Heart left ventricle (tissue), 16 donors: ENCODE measurements around the gene ATP1A1. TPM values are rescaled to one million over a fixed set of nuclear protein-coding genes. Genes with fewer than 3 reads are reported as not detected.

Experiments used
- ATAC-seq, 4 donors: fragments of 200-7000 bp; cut with Tn5 transposase; one replicate each; pipeline ENCODE4 v1.9.1; 2020 to 2022; ENCODE audit warnings: moderate library complexity in 4 of 4, mild to moderate bottlenecking in 3 of 4, moderate number of reproducible peaks in 1 of 4
- DNase-seq, 5 donors: peaks; one replicate each; pipeline ENCODE4 v3.0.0-alpha.2; 2020
- H3K27ac ChIP-seq, 12 donors: fragments of 200-600 bp; sonication (generic) in 4 of 12; one replicate each; pipeline versions ENCODE4 v1.5.0 to v1.8.0; 2016 to 2022; ENCODE audit warnings: mild to moderate bottlenecking in 2 of 12
- H3K27me3 ChIP-seq, 9 donors: fragments of 200-600 bp; sonication (generic) in 2 of 9; one replicate each; pipeline versions ENCODE4 v1.5.1 to v1.8.0; 2016 to 2022; ENCODE audit warnings: mild to moderate bottlenecking in 3 of 9
- H3K36me3 ChIP-seq, 9 donors: fragments of 200-600 bp; sonication (generic) in 2 of 9; one replicate each; pipeline versions ENCODE4 v1.5.0 to v1.8.0; 2018 to 2022; ENCODE audit warnings: mild to moderate bottlenecking in 2 of 9
- H3K4me1 ChIP-seq, 12 donors: fragments of 200-600 bp; sonication (generic) in 4 of 12; one replicate each; pipeline versions ENCODE4 v1.5.0 to v1.8.0; 2016 to 2022; ENCODE audit warnings: mild to moderate bottlenecking in 3 of 12
- H3K4me3 ChIP-seq, 12 donors: fragments of 200-600 bp; sonication (generic) in 4 of 12; one replicate each; pipeline versions ENCODE4 v1.5.0 to v1.8.0; 2017 to 2022; ENCODE audit warnings: mild to moderate bottlenecking in 9 of 12, moderate library complexity in 4 of 12
- H3K9me3 ChIP-seq, 12 donors: fragments of 200-600 bp; sonication (generic) in 4 of 12; one replicate each; pipeline versions ENCODE4 v1.5.0 to v1.8.0; 2016 to 2022; ENCODE audit warnings: mild to moderate bottlenecking in 1 of 12
- POLR2A ChIP-seq, 2 donors: fragments of 450-650 bp; IDR thresholded peaks; one replicate each; pipeline ENCODE4 v1.6.1; 2017; ENCODE audit warnings: antibody characterized with exemption in 2 of 2, mild to moderate bottlenecking in 2 of 2, moderate library complexity in 2 of 2
- WGBS, 4 donors: extraction: QIAGEN DNeasy Blood & Tissue Kit in 2 of 4; methylation state at CpG; one replicate each; pipeline versions ENCODE4 v1.1.5 to v1.1.7; 2013 to 2018; 5-methylcytosine and 5-hydroxymethylcytosine counted together
- intact Hi-C, 10 donors: fragments of 100-400 bp; cut with DNase I; formaldehyde crosslinking; loops; one replicate each; pipeline versions ENCODE4 v1.11.1 to v1.14.2; 2022
- polyA plus RNA-seq, 2 donors: library from polyadenylated mRNA; stranded (reverse); fragments of 200-250 nt; gene quantifications; one replicate each; pipeline ENCODE4 v1.2.3, GENCODE V29; 2013
- total RNA-seq, 9 donors: library from RNA; depleted of rRNA in 2 of 9; stranded (reverse); fragments of >200 nt in 2 of 9; fragmentation: NEBNext Ultra II Directional in 3 of 9; extraction: Animal tissue kit (Norgen Biotek cat#: 25700) in 3 of 9; gene quantifications; one replicate each; pipeline versions ENCODE4 v1.1.0 to v1.2.4, GENCODE V29; 2016 to 2023
- TF ChIP-seq, protein P1 (sequence below), 12 donors: fragments of 200-600 bp; sonication (generic) in 4 of 12; IDR thresholded peaks; one replicate each; pipeline versions ENCODE4 v1.5.0 to v1.8.0; 2018 to 2022; ENCODE audit warnings: antibody characterized with exemption in 12 of 12, mild to moderate bottlenecking in 5 of 12
- donor health status: ischemic (EF 13 %, LVEDD 7.1; RV severe dilation, severe dysfunction).
- donor health status: healthy with polysubstance abuse.
- donor health status: DM: no; HTN: yes; CAD: no.
- donor health status: DM: no; HTN: no; CAD: no.
- donor health status: ischemic (EF 25% LVEDD 6.9; RV normal size, moderate dysfunction).
- donor health status: ischemic (EF 25% LVEDD 5.7; RV mildly dilated, moderate dysfunction).
- donor health status: healthy.
- donor health status: DM: yes; HTN: yes; CAD: no.
- donor health status: ischemic (EF 35%, LVEDD 5.7; RV mildly dilated, moderate dysfunction).
- donor health status: nonischemic (EF 11% LVEDD 7.7; RV severe dilation, severe dysfunction).
- donor health status: DM: yes; HTN: yes; CAD: no.
- donor health status: PGD.
- donor health status: ischemic (EF 29% LVEDD 5.4; RV normal size, mild dysfunction).
- donor health status: nonischemic (EF 23%, LVEDD 6.1; RV moderate dilation, normal function).

The ATP1A1 gene
- total and polyA plus RNA-seq, 11 donors: 115 to 896 (median 241) TPM

DNA sequence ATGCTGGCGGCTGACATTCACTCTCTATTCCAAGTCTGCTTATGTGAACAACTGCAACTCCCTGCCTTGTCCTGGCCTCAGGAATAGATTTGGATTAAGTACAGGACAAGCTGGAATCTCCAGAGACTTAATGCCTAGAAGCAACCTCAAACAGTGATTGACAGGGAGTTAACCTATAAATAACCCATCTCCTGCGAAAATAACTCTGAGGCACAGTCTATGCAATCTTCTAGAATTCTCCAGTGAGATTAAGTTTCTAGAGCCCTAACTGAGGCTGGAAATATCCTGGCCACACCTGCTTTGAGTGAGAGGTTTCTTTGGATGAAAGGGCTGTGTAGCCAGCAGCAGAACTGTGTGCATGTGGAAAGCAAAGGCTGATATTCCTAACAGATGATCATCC is 25.3 kb upstream of the ATP1A1 start:
- Histone ChIP-seq H3K4me1 (peaks cover 0 to 6% (median 0%) of the 10 kb centered on the region in 12 donors), H3K27me3 (no peaks in the 10 kb centered on the region), H3K4me3 (no peak overlapping the region), H3K36me3 (no peaks in the 10 kb centered on the region), H3K9me3 (no peaks in the 10 kb centered on the region), H3K27ac (peak overlapping the region in 1 of 12 donors; percentile 15)
- intact Hi-C loops: loop anchor here in 2 of 10 donors (10.0 kb wide), 2 partner anchors 123 to 193 kb away; no protein-coding TSS in a partner anchor
- ATAC-seq (peak in 2 of 4 donors; percentile 15 to 55), DNase-seq (no peak)
- TF ChIP-seq, protein P1, sequence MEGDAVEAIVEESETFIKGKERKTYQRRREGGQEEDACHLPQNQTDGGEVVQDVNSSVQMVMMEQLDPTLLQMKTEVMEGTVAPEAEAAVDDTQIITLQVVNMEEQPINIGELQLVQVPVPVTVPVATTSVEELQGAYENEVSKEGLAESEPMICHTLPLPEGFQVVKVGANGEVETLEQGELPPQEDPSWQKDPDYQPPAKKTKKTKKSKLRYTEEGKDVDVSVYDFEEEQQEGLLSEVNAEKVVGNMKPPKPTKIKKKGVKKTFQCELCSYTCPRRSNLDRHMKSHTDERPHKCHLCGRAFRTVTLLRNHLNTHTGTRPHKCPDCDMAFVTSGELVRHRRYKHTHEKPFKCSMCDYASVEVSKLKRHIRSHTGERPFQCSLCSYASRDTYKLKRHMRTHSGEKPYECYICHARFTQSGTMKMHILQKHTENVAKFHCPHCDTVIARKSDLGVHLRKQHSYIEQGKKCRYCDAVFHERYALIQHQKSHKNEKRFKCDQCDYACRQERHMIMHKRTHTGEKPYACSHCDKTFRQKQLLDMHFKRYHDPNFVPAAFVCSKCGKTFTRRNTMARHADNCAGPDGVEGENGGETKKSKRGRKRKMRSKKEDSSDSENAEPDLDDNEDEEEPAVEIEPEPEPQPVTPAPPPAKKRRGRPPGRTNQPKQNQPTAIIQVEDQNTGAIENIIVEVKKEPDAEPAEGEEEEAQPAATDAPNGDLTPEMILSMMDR (IDR thresholded peaks at IDR 0.05): no peak
- TF ChIP-seq POLR2A (IDR thresholded peaks at IDR 0.05): no peak
- WGBS, 4 donors: 41 to 62% (median 57%) methylated on average over 2 of the region's 2 CpGs

DNA sequence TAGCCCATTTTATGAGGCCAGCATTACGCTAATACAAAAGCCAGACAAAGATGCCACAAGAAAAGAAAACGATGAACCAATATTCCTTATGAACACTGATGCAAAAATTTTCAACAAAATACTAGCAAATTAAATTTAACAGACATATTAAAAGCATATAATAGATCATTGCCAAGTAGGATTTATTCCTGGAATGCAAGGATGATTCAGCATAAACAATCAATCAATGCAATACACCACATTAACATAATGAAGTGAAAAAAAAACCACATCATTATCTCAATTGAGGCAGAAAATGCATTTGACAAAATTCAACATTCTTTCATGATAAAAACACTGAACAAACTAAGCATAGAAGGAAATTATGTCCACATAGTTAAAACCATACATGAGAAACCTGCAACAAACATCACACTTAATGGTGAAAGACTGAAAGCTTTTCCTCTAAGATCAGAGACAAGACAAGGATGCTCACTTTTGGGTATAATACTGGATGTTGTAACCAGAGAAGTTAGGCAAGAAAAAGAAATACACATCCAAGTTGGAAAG is 22.9 kb upstream of the ATP1A1 start:
- no peak overlapping the region for H3K27ac ChIP-seq
- no peaks in the 10 kb centered on the region for H3K27me3 ChIP-seq
- no peak for ATAC-seq
- H3K9me3 ChIP-seq: no peaks in the 10 kb centered on the region
- no peak for TF ChIP-seq POLR2A (IDR thresholded peaks at IDR 0.05)
- TF ChIP-seq, protein P1 (IDR thresholded peaks at IDR 0.05): no peak
- H3K4me1 ChIP-seq: peaks cover 0 to 6% (median 0%) of the 10 kb centered on the region in 12 donors
- 92 to 98% (median 93%) methylated on average over 2 of the region's 2 CpGs for WGBS, 4 donors
- no peak for DNase-seq
- no peak overlapping the region for H3K4me3 ChIP-seq
- H3K36me3 ChIP-seq: no peaks in the 10 kb centered on the region
- intact Hi-C loops: loop anchor here in 2 of 10 donors (10.0 kb wide), 2 partner anchors 45 to 175 kb away; no protein-coding TSS in a partner anchor

DNA sequence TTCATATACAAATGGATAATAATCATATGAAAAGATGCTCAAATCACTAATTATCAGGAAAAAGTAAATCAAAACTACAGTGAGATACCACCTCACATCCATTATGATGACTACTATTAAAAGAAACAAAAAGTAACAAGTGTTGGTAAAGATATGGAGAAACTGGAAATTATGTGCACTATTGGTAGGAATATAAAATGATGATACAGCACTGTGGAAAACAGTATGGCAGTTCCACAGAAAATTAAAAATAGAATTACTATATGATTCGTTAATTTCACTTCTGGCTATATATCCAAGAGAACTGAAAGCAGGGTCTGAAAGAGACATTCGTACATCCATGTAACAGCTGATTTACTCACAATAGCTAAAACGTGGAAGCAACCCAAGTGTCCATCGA is 21.1 kb upstream of the ATP1A1 start:
- DNase-seq (no peak), ATAC-seq (no peak)
- Histone ChIP-seq H3K9me3 (no peaks in the 10 kb centered on the region), H3K27ac (no peak overlapping the region), H3K4me1 (peaks cover 0 to 7% (median 0%) of the 10 kb centered on the region in 12 donors), H3K36me3 (no peaks in the 10 kb centered on the region), H3K4me3 (no peak overlapping the region), H3K27me3 (no peaks in the 10 kb centered on the region)
- TF ChIP-seq, protein P1 (IDR thresholded peaks at IDR 0.05): no peak
- no peak for TF ChIP-seq POLR2A (IDR thresholded peaks at IDR 0.05)
- intact Hi-C loops: loop anchor here in 2 of 10 donors (10.0 kb wide), 2 partner anchors 47 to 177 kb away; no protein-coding TSS in a partner anchor
- WGBS, 4 donors: 83 to 88% (median 85%) methylated on average over 4 of the region's 4 CpGs

DNA sequence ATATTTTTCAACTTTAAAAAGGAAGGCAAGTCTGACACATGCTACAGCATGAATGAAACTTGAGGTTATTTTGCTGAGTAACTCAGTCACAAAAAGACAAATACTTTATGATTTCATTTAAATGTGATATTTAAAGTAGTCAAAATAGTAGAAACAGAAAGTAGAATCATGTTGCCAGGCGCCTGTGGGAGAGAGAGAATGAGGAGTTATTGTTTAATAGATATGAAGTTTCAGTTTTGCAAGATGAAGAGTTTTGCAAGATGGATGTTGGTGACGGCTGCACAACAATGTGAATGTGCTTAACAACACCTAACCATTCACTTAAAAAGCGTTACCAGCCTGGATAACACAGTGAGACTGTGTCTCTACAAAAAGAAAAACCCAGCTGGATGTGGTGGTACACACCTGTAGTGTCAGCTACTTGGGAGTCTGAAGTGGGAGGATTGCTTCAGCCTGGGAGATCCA is 20.7 kb upstream of the ATP1A1 start:
- Histone ChIP-seq H3K4me1 (peaks cover 0 to 11% (median 0%) of the 10 kb centered on the region in 12 donors), H3K36me3 (no peaks in the 10 kb centered on the region), H3K4me3 (no peak overlapping the region), H3K9me3 (no peaks in the 10 kb centered on the region), H3K27ac (no peak overlapping the region), H3K27me3 (no peaks in the 10 kb centered on the region)
- ATAC-seq: no peak
- intact Hi-C loops: loop anchor here in 2 of 10 donors (10.0 kb wide), 2 partner anchors 48 to 178 kb away; no protein-coding TSS in a partner anchor
- DNase-seq: no peak
- TF ChIP-seq, protein P1 (IDR thresholded peaks at IDR 0.05): no peak
- TF ChIP-seq POLR2A (IDR thresholded peaks at IDR 0.05): no peak
- 87 to 95% (median 90%) methylated on average over 3 of the region's 3 CpGs for WGBS, 4 donors
